ENCODE data around the gene TSPAN32.

The TSPAN32 gene

GRCh38 chr11:2290351-2290841, 11.4 kb upstream of the TSPAN32 start:
- no peak for DNase-seq

GRCh38 chr11:2293531-2293971, 8.3 kb upstream of the TSPAN32 start:
- no peak for DNase-seq

- DNase-seq, result no peak
These were observed 7.6 kb upstream of the TSPAN32 start for GRCh38 chr11:2293984-2294925.

- DNase-seq, result no peak
These were observed 6.9 kb upstream of the TSPAN32 start for GRCh38 chr11:2294926-2295290.

- DNase-seq, result no peak
These were observed 5.6 kb upstream of the TSPAN32 start for GRCh38 chr11:2295971-2296912.

- DNase-seq, result no peak
These were observed 4.7 kb upstream of the TSPAN32 start for GRCh38 chr11:2296913-2297622.

- DNase-seq, result no peak
These were observed 4.2 kb upstream of the TSPAN32 start for GRCh38 chr11:2297623-2298030.

- DNase-seq, result no peak
These were observed 3.5 kb upstream of the TSPAN32 start for GRCh38 chr11:2298131-2298794.

- no peak for DNase-seq
These were observed 2.7 kb upstream of the TSPAN32 start for GRCh38 chr11:2298795-2299761.

- DNase-seq, result no peak
These were observed 2.0 kb upstream of the TSPAN32 start for GRCh38 chr11:2299773-2300172.

GRCh38 chr11:2300290-2300935, 1.4 kb upstream of the TSPAN32 start:
- DNase-seq, result no peak

- no peak for DNase-seq
These were observed 730 bp upstream of the TSPAN32 start for GRCh38 chr11:2300936-2301630.

- DNase-seq, result no peak
These were observed 588 bp downstream of the TSPAN32 start for GRCh38 chr11:2302306-2302895.

- DNase-seq, result no peak
These were observed 1.2 kb downstream of the TSPAN32 start for GRCh38 chr11:2302896-2303626.

- DNase-seq, result no peak
These were observed 2.1 kb downstream of the TSPAN32 start for GRCh38 chr11:2303627-2304505.

- no peak for DNase-seq
These were observed 2.8 kb downstream of the TSPAN32 start for GRCh38 chr11:2304506-2305139.

Measured in cortex of kidney (tissue), 1 donor.